GM10248 (cell line): ENCODE data around the gene FAM114A2.

Experiments used
- CTCF ChIA-PET: fragments of 300-600 bp; sonication (Branson Sonifier 250); formaldehyde crosslinking; extraction: SDS; loops from one replicate; lab custom pipeline; 2021; ENCODE audit warnings: antibody characterized with exemption; lab: Yijun Ruan, JAX
- POLR2A ChIA-PET: fragments of 350-650 bp; sonication (Branson Sonifier 250); formaldehyde crosslinking; extraction: SDS; loops from one replicate; lab custom pipeline; 2020; ENCODE audit warnings: antibody characterized with exemption; lab: Yijun Ruan, JAX
- DNase-seq: peaks from one replicate; pipeline ENCODE4 v3.0.0; 2012; ENCODE audit errors: extremely low spot score
- TF ChIP-seq, protein P1 (sequence below): IDR thresholded peaks from 2 replicates; pipeline ENCODE4 v1.5.1; 2012; ENCODE audit warnings: mild to moderate bottlenecking, low read depth; ENCODE audit errors: extremely low read depth, missing control alignments, control extremely low read depth

The FAM114A2 gene

GRCh38 chr5:153988510-153988909 is 50.2 kb downstream of the FAM114A2 start:
- no peak for DNase-seq
- CTCF ChIA-PET: interaction anchor here (1.0 to 5.3 kb wide), 6 partner anchors 9 to 417 kb away, joined by 3 to 36 read pairs (median 4); no protein-coding TSS in a partner anchor
- POLR2A ChIA-PET: no interaction called here
- TF ChIP-seq, protein P1, sequence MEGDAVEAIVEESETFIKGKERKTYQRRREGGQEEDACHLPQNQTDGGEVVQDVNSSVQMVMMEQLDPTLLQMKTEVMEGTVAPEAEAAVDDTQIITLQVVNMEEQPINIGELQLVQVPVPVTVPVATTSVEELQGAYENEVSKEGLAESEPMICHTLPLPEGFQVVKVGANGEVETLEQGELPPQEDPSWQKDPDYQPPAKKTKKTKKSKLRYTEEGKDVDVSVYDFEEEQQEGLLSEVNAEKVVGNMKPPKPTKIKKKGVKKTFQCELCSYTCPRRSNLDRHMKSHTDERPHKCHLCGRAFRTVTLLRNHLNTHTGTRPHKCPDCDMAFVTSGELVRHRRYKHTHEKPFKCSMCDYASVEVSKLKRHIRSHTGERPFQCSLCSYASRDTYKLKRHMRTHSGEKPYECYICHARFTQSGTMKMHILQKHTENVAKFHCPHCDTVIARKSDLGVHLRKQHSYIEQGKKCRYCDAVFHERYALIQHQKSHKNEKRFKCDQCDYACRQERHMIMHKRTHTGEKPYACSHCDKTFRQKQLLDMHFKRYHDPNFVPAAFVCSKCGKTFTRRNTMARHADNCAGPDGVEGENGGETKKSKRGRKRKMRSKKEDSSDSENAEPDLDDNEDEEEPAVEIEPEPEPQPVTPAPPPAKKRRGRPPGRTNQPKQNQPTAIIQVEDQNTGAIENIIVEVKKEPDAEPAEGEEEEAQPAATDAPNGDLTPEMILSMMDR: no peak

DNA sequence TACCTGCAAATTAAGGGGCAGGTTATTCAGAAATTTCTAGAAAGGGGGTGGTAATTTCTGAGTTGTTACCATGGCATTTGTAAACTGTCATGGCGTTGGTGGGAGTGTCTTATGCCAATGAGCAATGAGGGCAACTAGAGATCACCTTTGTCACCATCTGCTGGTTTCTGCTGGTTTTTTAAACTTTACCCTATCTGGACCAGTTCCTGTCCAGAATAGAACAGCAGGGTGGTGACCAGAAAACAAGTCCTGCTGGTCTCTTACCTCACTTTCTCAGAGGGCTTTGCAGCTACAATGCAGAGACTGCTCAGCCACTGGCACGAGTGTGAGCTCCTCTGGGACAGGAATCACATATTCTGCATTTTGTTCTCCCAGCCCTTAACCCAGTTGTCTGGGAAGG is 51.4 kb downstream of the FAM114A2 start:
- DNase-seq: no peak
- ChIA-PET CTCF (interaction anchor here (0.8 to 5.3 kb wide), 5 partner anchors 10 to 418 kb away, joined by 3 to 36 read pairs (median 5); no protein-coding TSS in a partner anchor), POLR2A (no interaction called here)
- TF ChIP-seq, protein P1: no peak

GRCh38 chr5:153985498-153985897 is 53.2 kb downstream of the FAM114A2 start:
- ChIA-PET POLR2A (no interaction called here), CTCF (interaction anchor here (0.9 to 5.3 kb wide), 4 partner anchors 11 to 195 kb away, joined by 3 to 36 read pairs (median 3); no protein-coding TSS in a partner anchor)
- TF ChIP-seq, protein P1: no peak
- no peak for DNase-seq

DNA sequence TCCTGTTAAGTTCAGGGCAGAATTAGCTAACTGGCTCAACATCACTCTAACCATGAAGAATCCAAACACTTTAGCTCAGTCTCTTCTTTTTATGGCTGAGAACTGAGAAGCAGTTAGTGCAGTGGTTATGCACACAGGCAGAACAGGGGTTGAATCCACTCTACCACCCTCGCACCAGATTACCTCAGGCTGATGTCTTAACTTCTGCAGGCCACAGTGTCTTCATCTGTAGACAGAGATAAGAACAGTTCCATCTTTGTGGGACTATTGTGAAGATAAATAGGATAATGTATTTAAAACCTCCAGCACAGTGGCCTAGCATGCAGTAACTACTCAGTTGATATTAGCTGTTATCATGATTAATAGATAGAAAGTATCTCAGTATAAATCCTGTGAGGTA is 54.8 kb downstream of the FAM114A2 start:
- DNase-seq: no peak
- TF ChIP-seq, protein P1: no peak
- ChIA-PET CTCF (interaction anchor here (1.4 to 2.2 kb wide), 3 partner anchors 9 to 11 kb away, joined by 4 to 11 read pairs (median 9); no protein-coding TSS in a partner anchor), POLR2A (no interaction called here)

DNA sequence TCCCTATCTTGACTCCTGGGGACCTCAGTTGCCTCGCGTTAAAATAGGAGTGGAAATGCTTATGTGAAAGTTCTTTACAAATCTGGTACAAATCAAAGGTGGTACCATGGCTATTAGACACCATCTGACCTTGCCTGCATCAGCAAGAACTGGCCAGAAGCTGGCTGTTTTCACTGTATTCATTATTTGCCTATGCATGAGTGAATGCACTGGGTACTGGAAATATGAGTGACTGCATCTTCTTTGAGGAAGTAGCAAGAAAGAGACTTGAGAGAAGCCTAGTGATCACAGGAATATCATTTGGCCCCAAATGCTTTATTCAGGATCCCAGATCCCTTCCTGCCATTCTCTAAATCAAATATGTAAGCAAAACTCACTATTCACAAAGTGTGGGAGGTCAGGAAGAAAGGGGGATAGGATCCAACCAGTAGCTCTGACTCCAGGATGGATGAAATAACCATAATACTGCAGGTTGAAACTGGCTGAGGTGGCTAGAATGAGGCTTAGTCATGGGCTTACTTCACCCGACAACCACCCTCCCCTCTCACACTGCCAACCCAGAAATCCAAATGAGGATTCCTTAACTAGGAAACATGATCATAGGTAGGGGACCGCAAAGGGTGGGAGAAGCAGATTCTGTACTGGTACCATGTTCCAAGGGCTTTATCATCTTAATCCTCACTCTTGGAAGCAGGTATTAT is 56.7 kb downstream of the FAM114A2 start:
- ChIA-PET CTCF (interaction anchor here (0.9 to 2.2 kb wide), 7 partner anchors 8 to 76 kb away, joined by 3 to 11 read pairs (median 4); no protein-coding TSS in a partner anchor), POLR2A (no interaction called here)
- TF ChIP-seq, protein P1: no peak
- no peak for DNase-seq

- CTCF ChIA-PET: interaction anchor here (1.0 to 1.5 kb wide), 5 partner anchors 9 to 35 kb away, joined by 3 to 7 read pairs (median 3); no protein-coding TSS in a partner anchor
- TF ChIP-seq, protein P1: no peak
- DNase-seq: no peak
- POLR2A ChIA-PET: no interaction called here
Measured at GRCh38 chr5:153979028-153979783, 59.5 kb downstream of the FAM114A2 start.
